GM18508 (cell line): ENCODE results near the gene KRTAP19-6.
"Not testable (repeated sequence)": the region's sequence is repeated elsewhere in the genome, so short reads cannot be mapped to it uniquely, and the experiment has no call there.

Experiments used
- ATAC-seq: cut with Tn5 transposase; IDR thresholded peaks from one replicate; pipeline ENCODE4 v1.9.1; 2021; ENCODE audit warnings: moderate number of reproducible peaks; ENCODE audit not compliant: insufficient read depth, unreplicated experiment

Gene KRTAP19-6

GRCh38 chr21:30541764-30542163 is at the start of gene KRTAP19-6:
Gene KRTAP19-6, minus strand, starts transcription at chr21:30541864. Its CDS starts 31 bp downstream, at chr21:30541833.
- no peak for ATAC-seq

GRCh38 chr21:30590297-30590696 is 48.6 kb upstream of the KRTAP19-6 start, which contains the start of gene KRTAP22-2:
Gene KRTAP22-2, minus strand, starts transcription at chr21:30590397.
- no peak for ATAC-seq

GRCh38 chr21:30582870-30583269 is 41.2 kb upstream of the KRTAP19-6 start:
- no peak for ATAC-seq

- no peak for ATAC-seq
Observed at GRCh38 chr21:30580132-30580531, 38.5 kb upstream of the KRTAP19-6 start.

GRCh38 chr21:30579346-30579745 is 37.7 kb upstream of the KRTAP19-6 start:
- ATAC-seq = no peak

GRCh38 chr21:30577766-30578165 is 36.1 kb upstream of the KRTAP19-6 start:
- ATAC-seq = no peak

- ATAC-seq = no peak
Observed at GRCh38 chr21:30567617-30568016, 26.0 kb upstream of the KRTAP19-6 start.

GRCh38 chr21:30563630-30564029 is 22.0 kb upstream of the KRTAP19-6 start:
- ATAC-seq = no peak

GRCh38 chr21:30563072-30563471 is 21.4 kb upstream of the KRTAP19-6 start:
- no peak for ATAC-seq

GRCh38 chr21:30561957-30562356 is 20.3 kb upstream of the KRTAP19-6 start:
- no peak for ATAC-seq

GRCh38 chr21:30561264-30561895 is 19.7 kb upstream of the KRTAP19-6 start, which contains the start of gene KRTAP19-7:
Gene KRTAP19-7, minus strand, starts transcription at chr21:30561314. Its CDS starts 25 bp downstream, at chr21:30561289.
- ATAC-seq = no peak

GRCh38 chr21:30555095-30555494 is 13.4 kb upstream of the KRTAP19-6 start:
- no peak for ATAC-seq

- no peak for ATAC-seq
Observed at GRCh38 chr21:30552782-30553181, 11.1 kb upstream of the KRTAP19-6 start.

- ATAC-seq = no peak
Observed at GRCh38 chr21:30518876-30519275, 22.8 kb downstream of the KRTAP19-6 start.

- no peak for ATAC-seq
Observed at GRCh38 chr21:30515681-30516080, 26.0 kb downstream of the KRTAP19-6 start.

GRCh38 chr21:30505621-30506205 is 36.0 kb downstream of the KRTAP19-6 start:
- not testable (repeated sequence) for ATAC-seq

- ATAC-seq = no peak
Observed at GRCh38 chr21:30502041-30502440, 39.6 kb downstream of the KRTAP19-6 start, which contains the start of gene KRTAP19-5. Gene KRTAP19-5, minus strand, starts transcription at chr21:30502141. Its CDS starts 51 bp downstream, at chr21:30502090.

GRCh38 chr21:30497065-30497464 is 44.6 kb downstream of the KRTAP19-6 start, which contains the start of gene KRTAP19-4:
Gene KRTAP19-4, minus strand, starts transcription at chr21:30497165. Its CDS starts 55 bp downstream, at chr21:30497110.
- ATAC-seq = no peak

- no peak for ATAC-seq
Observed at GRCh38 chr21:30491963-30492428, 49.7 kb downstream of the KRTAP19-6 start, which contains the start of gene KRTAP19-3. Gene KRTAP19-3, minus strand, starts transcription at chr21:30492013. Its CDS starts 56 bp downstream, at chr21:30491957.
